GM23248 (cell line): ENCODE data around the gene GOLGA1.

ENCODE experiments used
- EZH2 ChIP-seq: fragments of 200-600 bp; sonication (generic); IDR thresholded peaks from 2 replicates; pipeline ENCODE4 v1.6.1; 2018; ENCODE audit warnings: antibody characterized with exemption, mild to moderate bottlenecking; ENCODE audit not compliant: insufficient read depth, poor library complexity, severe bottlenecking
- EZH2phosphoT487 ChIP-seq: fragments of 200-600 bp; sonication (generic); IDR thresholded peaks from 2 replicates; pipeline ENCODE4 v1.6.1; 2018; ENCODE audit warnings: antibody characterized with exemption, moderate library complexity, mild to moderate bottlenecking, low read depth; ENCODE audit not compliant: insufficient read depth

DNA sequence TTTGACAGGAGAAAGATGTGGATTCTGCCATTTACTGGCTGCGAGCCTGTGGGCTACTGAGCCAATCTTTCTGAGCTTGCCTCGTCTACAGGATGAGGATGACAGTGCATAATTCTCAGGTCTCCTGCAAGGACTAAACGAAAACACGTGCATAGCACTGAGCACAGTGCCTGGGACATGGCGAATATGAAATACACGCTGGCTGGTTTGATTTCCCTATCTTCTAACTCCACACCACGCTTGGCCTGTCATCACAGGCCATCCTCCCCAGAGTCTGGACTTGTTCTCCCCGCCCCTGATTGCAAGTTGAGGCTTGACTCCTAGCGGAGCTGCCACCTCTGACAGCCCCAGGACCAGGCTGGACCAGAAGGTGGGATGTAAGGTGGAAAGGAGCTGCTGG, 41.0 kb downstream of the GOLGA1 start:
- TF ChIP-seq EZH2phosphoT487 (no peak), EZH2 (no peak)
